Common myeloid progenitor, CD34-positive (primary cell): ENCODE data around the gene CDH23.

Source experiments
- CTCF ChIA-PET: fragments of 350-600 bp; sonication (Branson Sonifier 250); formaldehyde crosslinking; loops from one replicate; lab custom pipeline; 2021; ENCODE audit warnings: antibody characterized with exemption; lab: Charles Lee
- POLR2A ChIA-PET: fragments of 350-600 bp; sonication (Branson Sonifier 250); formaldehyde crosslinking; loops from one replicate; lab custom pipeline; 2021; ENCODE audit warnings: antibody characterized with exemption; lab: Charles Lee
- DNase-seq, 3 donors: peaks; one replicate each; pipeline versions ENCODE4 v3.0.0 to v3.0.0-alpha.2; 2013
- H3K27ac ChIP-seq, 2 experiments: 1 replicate in 1 of 2; 2 replicates in 1 of 2; pipeline ENCODE4 v1.7.0; 2013; ENCODE audit warnings: inconsistent platforms in 2 of 2, low read length in 2 of 2, mild to moderate bottlenecking in 2 of 2, low read depth in 1 of 2, moderate library complexity in 1 of 2; ENCODE audit not compliant: severe bottlenecking in 2 of 2, insufficient read depth in 1 of 2, poor library complexity in 1 of 2
- H3K27me3 ChIP-seq, 5 experiments: replicated peaks in 2 of 5; 1 replicate in 3 of 5; 2 replicates in 2 of 5; pipeline versions ENCODE4 v1.6.1 to v1.7.0; 2013; ENCODE audit warnings: low read length in 4 of 5, mild to moderate bottlenecking in 2 of 5, moderate library complexity in 2 of 5, inconsistent platforms in 1 of 5; ENCODE audit not compliant: insufficient read depth in 5 of 5, control insufficient read depth in 4 of 5
- H3K36me3 ChIP-seq, 4 experiments: 1 replicate in 2 of 4; 2 replicates in 2 of 4; pipeline versions ENCODE4 v1.6.1 to v1.7.0; 2013; ENCODE audit warnings: low read length in 3 of 4, control low read depth in 1 of 4, mild to moderate bottlenecking in 1 of 4; ENCODE audit not compliant: control insufficient read depth in 4 of 4, insufficient read depth in 4 of 4
- H3K4me1 ChIP-seq, 4 experiments: 1 replicate in 3 of 4; 2 replicates in 1 of 4; pipeline versions ENCODE4 v1.6.1 to v1.7.1; 2013; ENCODE audit warnings: low read length in 3 of 4, mild to moderate bottlenecking in 3 of 4, control low read depth in 1 of 4, inconsistent platforms in 1 of 4, moderate library complexity in 1 of 4; ENCODE audit not compliant: control insufficient read depth in 4 of 4, insufficient read depth in 4 of 4; ENCODE audit errors: control extremely low read depth in 1 of 4
- H3K4me3 ChIP-seq, 7 experiments: 1 replicate in 4 of 7; 2 replicates in 3 of 7; pipeline versions ENCODE4 v1.5.1 to v1.7.0; 2013; ENCODE audit warnings: mild to moderate bottlenecking in 7 of 7, low read length in 6 of 7, moderate library complexity in 6 of 7, inconsistent platforms in 2 of 7, low read depth in 2 of 7, control low read depth in 1 of 7; ENCODE audit not compliant: insufficient read depth in 4 of 7, control insufficient read depth in 1 of 7; ENCODE audit errors: extremely low read depth in 1 of 7
- H3K9me3 ChIP-seq, 5 experiments: 1 replicate in 4 of 5; 2 replicates in 1 of 5; pipeline versions ENCODE4 v1.6.1 to v1.7.1; 2013; ENCODE audit warnings: low read length in 4 of 5, mild to moderate bottlenecking in 2 of 5, inconsistent platforms in 1 of 5, low read depth in 1 of 5, moderate library complexity in 1 of 5; ENCODE audit not compliant: control insufficient read depth in 4 of 5, insufficient read depth in 2 of 5; ENCODE audit errors: control extremely low read depth in 1 of 5
- WGBS: methylation state at CpG from one replicate; pipeline ENCODE4 v1.1.5; 2013; ENCODE audit not compliant: insufficient coverage; 5-methylcytosine and 5-hydroxymethylcytosine counted together

The CDH23 gene

DNA sequence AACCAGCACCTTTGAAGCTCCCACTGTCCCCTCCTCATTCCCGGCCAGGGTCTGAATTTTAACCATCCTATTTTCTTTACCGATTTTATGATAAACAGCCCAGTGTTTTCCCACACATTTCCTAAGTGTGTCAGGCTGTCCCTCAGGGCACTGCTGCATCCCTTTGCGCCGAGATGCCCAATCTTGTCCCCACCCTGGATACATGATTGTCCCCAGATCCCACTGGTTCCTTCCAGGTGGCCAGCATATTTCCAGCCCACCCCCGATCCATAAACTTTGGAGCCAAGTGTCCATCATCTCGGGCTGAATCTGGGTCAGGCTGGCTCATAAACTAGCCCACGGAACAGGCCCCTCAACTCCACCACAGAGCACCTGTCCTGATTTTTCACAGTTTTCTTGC, 137.2 kb downstream of the CDH23 start:
- DNase-seq, result no peak
- 96% methylated on average over 7 of the region's 7 CpGs for WGBS
- ChIA-PET POLR2A (no interaction called here), CTCF (no interaction called here)
- Histone ChIP-seq H3K9me3 (no peaks in the 10 kb centered on the region), H3K27ac (no peak overlapping the region), H3K27me3 (no peaks in the 10 kb centered on the region), H3K36me3 (no peaks in the 10 kb centered on the region), H3K4me1 (peaks cover 0 to 5% (median under 1%) of the 10 kb centered on the region in 4 experiments), H3K4me3 (no peak overlapping the region)

- H3K27me3 ChIP-seq, result no peaks in the 10 kb centered on the region
- no peaks in the 10 kb centered on the region for H3K36me3 ChIP-seq
- H3K4me3 ChIP-seq, result no peak overlapping the region
- ChIA-PET CTCF (no interaction called here), POLR2A (no interaction called here)
- no peaks in the 10 kb centered on the region for H3K9me3 ChIP-seq
- DNase-seq, result no peak
- 83% methylated on average over 2 of the region's 4 CpGs for WGBS
- peaks cover 0 to 5% (median under 1%) of the 10 kb centered on the region in 4 experiments for H3K4me1 ChIP-seq
- H3K27ac ChIP-seq, result no peak overlapping the region
Observed at GRCh38 chr10:71534568-71535194, 138.0 kb downstream of the CDH23 start.

DNA sequence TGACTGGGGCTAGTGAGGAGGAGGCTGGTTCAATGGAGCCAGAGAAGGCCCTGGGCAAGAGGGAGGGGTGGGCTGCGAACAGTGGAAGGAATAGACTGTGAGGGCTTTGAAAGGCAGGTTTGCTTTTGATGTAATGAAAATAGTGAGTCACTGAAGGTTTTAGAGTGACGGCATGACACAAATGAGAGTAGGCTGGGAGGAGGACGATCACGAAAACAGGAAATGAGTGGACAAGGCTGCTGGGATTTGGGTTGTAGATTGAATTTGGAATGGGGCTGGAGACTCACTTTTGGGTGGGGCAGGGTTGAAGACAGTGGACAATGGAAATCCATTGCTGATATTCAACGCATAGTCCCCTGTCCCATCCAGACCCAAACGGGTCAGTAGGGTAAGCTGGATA, 139.6 kb downstream of the CDH23 start:
- WGBS, result 83% methylated on average over 6 of the region's 6 CpGs
- CTCF ChIA-PET, result no interaction called here
- H3K9me3 ChIP-seq, result no peaks in the 10 kb centered on the region
- peaks cover 0 to 5% (median under 1%) of the 10 kb centered on the region in 4 experiments for H3K4me1 ChIP-seq
- no peak for DNase-seq
- POLR2A ChIA-PET, result no interaction called here
- H3K27me3 ChIP-seq, result peaks cover 0 to 2% (median 0%) of the 10 kb centered on the region in 5 experiments
- H3K4me3 ChIP-seq, result no peak overlapping the region
- no peak overlapping the region for H3K27ac ChIP-seq
- no peaks in the 10 kb centered on the region for H3K36me3 ChIP-seq

DNA sequence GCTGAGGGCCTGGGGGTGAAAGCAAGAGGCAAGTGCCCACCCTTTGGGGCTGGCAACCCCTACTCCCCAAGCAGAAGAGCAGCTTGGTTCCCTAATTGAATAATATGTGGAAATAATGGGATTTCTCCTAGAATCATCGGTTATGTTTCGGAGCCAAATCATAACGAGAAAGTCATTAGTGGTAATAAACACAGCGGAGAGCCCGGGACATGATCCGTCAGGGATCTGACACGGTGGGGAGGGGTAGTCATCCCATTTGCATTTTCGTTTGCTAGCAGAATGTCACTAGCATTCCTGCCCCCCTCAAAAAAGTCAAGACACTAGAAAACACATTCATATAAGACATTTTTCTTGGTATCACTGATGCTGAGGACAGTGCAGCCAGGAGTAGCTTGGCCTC, 140.4 kb downstream of the CDH23 start:
- ChIA-PET CTCF (no interaction called here), POLR2A (no interaction called here)
- H3K9me3 ChIP-seq, result no peaks in the 10 kb centered on the region

GRCh38 chr10:71537681-71538080, 141.0 kb downstream of the CDH23 start:
- Histone ChIP-seq H3K4me1 (no peaks in the 10 kb centered on the region), H3K27me3 (peaks cover 0 to 7% (median 0%) of the 10 kb centered on the region in 5 experiments), H3K36me3 (no peaks in the 10 kb centered on the region), H3K9me3 (no peaks in the 10 kb centered on the region), H3K27ac (no peak overlapping the region), H3K4me3 (no peak overlapping the region)
- ChIA-PET CTCF (interaction anchor here (0.8 kb wide), 1 partner anchor 142 kb away, joined by 3 read pairs; no protein-coding TSS in a partner anchor), POLR2A (no interaction called here)
- 100% methylated on average over 7 of the region's 7 CpGs for WGBS
- no peak for DNase-seq

More for the DNA sequence above, 140.4 kb downstream of the CDH23 start:
- H3K27ac ChIP-seq, result no peak overlapping the region
- DNase-seq, result no peak
- WGBS, result 96% methylated on average over 4 of the region's 8 CpGs
- H3K27me3 ChIP-seq, result peaks cover 0 to 2% (median 0%) of the 10 kb centered on the region in 5 experiments
- no peaks in the 10 kb centered on the region for H3K36me3 ChIP-seq
- H3K4me3 ChIP-seq, result no peak overlapping the region
- peaks cover 0 to under 1% (median 0%) of the 10 kb centered on the region in 4 experiments for H3K4me1 ChIP-seq

DNA sequence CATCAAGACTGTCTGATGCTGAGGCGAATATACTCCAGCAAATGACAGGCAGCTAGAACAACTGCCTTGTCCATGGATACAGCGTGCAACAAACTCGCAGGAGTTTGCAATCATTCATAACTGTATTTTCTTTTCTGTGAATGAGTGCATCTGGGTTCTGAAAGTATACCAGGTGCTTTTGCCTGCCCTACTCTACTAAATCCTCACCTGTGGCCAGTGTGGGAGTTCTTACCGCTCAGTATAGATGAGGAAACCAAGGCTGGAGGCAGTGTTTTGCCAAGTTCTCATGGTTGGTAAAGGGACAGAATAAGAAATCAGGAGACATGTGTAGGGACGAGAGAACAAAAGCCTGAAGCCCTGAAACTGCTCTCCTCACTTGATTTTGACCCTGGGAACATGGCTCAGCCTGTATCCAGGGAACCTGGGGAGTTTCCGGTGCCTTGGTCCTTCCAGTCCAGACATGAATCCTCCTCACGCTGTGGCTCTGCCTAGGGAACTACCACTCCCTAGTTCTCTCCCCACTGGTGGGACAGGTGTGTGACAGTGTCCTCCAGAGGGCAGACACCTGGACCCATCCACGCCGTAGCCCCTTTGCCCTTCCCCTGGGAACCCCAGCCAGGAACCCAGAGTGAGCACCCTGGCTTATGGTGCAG, 142.0 kb downstream of the CDH23 start:
- Histone ChIP-seq H3K4me1 (no peaks in the 10 kb centered on the region), H3K9me3 (no peaks in the 10 kb centered on the region), H3K4me3 (no peak overlapping the region), H3K27ac (no peak overlapping the region), H3K36me3 (no peaks in the 10 kb centered on the region), H3K27me3 (peaks cover 0 to 7% (median 0%) of the 10 kb centered on the region in 5 experiments)
- POLR2A ChIA-PET, result no interaction called here
- no peak for DNase-seq
- CTCF ChIA-PET, result interaction anchor here (0.8 kb wide), 1 partner anchor 143 kb away, joined by 3 read pairs; no protein-coding TSS in a partner anchor
- WGBS, result 96% methylated on average over 6 of the region's 9 CpGs

GRCh38 chr10:71539442-71540118, 142.9 kb downstream of the CDH23 start:
- Histone ChIP-seq H3K27me3 (peaks cover 0 to 7% (median 0%) of the 10 kb centered on the region in 5 experiments), H3K27ac (no peak overlapping the region), H3K9me3 (no peaks in the 10 kb centered on the region), H3K4me1 (no peaks in the 10 kb centered on the region), H3K36me3 (no peaks in the 10 kb centered on the region), H3K4me3 (no peak overlapping the region)
- POLR2A ChIA-PET, result no interaction called here
- CTCF ChIA-PET, result interaction anchor here (0.7 kb wide), 1 partner anchor 39 kb away, joined by 3 read pairs; no protein-coding TSS in a partner anchor
- WGBS, result 96% methylated on average over 3 of the region's 3 CpGs
- no peak for DNase-seq
